Cardiac fibroblast (primary cell): ENCODE measurements around the gene ADGRL2.

Source experiments
- DNase-seq, 2 donors: peaks; one replicate each; pipeline versions ENCODE4 v3.0.0 to v3.0.0-alpha.2; 2010; ENCODE audit warnings: low read depth in 2 of 2
- H3K4me3 ChIP-seq, 2 donors: replicated peaks in 1 of 2; 1 replicate in 1 of 2; 2 replicates in 1 of 2; pipeline ENCODE4 v1.5.1; 2011; ENCODE audit warnings: low read depth in 2 of 2, low read length in 2 of 2, mild to moderate bottlenecking in 2 of 2, moderate library complexity in 1 of 2
- CTCF ChIP-seq: IDR thresholded peaks from one replicate; pipeline ENCODE4 v1.5.1; 2011; ENCODE audit warnings: low read depth, mild to moderate bottlenecking, low read length, inconsistent platforms

Gene ADGRL2

GRCh38 chr1:81805537-81806431 is 5.0 kb downstream of the ADGRL2 start:
- no peak for DNase-seq

GRCh38 chr1:81806432-81806770 is 5.7 kb downstream of the ADGRL2 start:
- DNase-seq, result no peak
- TF ChIP-seq CTCF, result no peak

More at GRCh38 chr1:81805537-81806431, 5.0 kb downstream of the ADGRL2 start:
- no peak overlapping the region for H3K4me3 ChIP-seq
- TF ChIP-seq CTCF, result no peak

GRCh38 chr1:81808760-81809159 is 8.0 kb downstream of the ADGRL2 start:
- H3K4me3 ChIP-seq, result no peak overlapping the region
- peak in 1 of 2 donors; percentile 37 for DNase-seq
- TF ChIP-seq CTCF, result no peak

More at GRCh38 chr1:81806432-81806770, 5.7 kb downstream of the ADGRL2 start:
- no peak overlapping the region for H3K4me3 ChIP-seq

- no peak for TF ChIP-seq CTCF
- no peak for DNase-seq
- H3K4me3 ChIP-seq, result no peak overlapping the region
These were observed 9.1 kb downstream of the ADGRL2 start for GRCh38 chr1:81809808-81810207.

DNA sequence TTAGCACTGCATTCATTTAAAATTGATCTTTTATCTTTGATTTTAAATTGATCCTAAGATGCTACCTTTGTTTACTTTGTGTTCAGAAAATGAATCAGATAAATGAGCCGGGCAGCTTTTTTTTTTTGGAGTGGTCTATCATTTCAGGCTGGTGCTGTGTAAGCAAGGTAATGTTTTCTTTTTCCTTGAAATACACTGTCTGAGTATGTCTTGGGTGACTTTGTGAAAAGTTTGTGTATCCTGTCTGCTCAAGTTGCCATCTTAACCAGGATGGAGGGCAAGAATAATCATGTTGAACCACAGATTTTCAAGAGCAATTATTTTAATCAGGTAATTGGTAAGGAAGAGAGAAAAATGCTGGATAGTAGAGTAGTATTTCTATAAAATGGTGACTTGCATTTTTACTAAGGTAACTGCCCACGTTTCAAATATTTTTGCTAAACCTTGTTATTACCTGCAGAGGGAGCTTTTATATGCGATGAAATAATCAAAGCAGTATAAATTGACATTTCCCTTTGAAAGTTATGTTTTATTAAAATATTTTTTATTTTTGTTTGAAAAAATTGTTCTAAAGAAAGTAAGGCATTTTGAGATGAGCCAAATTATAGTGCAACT is 11.1 kb downstream of the ADGRL2 start:
- H3K4me3 ChIP-seq, result no peak overlapping the region
- peak; percentile 20 for TF ChIP-seq CTCF
- peak; percentile 42 to 49 for DNase-seq

DNA sequence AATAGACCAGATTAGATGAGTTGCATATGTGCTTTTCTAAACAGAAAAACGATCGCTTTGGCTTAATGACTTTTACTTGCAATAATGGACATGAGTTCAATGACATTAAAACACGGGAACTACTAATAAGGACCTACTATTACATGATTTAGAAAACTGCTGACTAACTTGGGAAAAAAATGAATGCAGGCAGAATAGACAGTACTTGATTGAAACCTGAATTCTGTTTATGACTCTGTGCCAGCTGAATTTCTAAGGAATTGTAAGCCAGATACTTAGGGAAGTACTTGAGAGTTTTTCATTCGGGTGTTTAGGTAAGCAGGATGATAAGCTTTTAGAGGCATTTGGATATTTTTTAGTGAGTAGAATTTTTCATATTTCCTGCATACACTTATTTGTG is 12.0 kb downstream of the ADGRL2 start:
- peak; percentile 45 to 46 for DNase-seq
- TF ChIP-seq CTCF, result no peak
- no peak overlapping the region for H3K4me3 ChIP-seq
